Heart left ventricle (tissue), 16 donors: ENCODE data around the gene SLC8A3. TPM values are rescaled to one million over a fixed set of nuclear protein-coding genes. Genes with fewer than 3 reads are reported as not detected.
A peak's percentile ranks its signal among the peaks of the same experiment; 100 is the strongest.

Experiments used
- ATAC-seq, 4 donors: fragments of 200-7000 bp; cut with Tn5 transposase; one replicate each; pipeline ENCODE4 v1.9.1; 2020 to 2022; ENCODE audit warnings: moderate library complexity in 4 of 4, mild to moderate bottlenecking in 3 of 4, moderate number of reproducible peaks in 1 of 4
- DNase-seq, 5 donors: peaks; one replicate each; pipeline ENCODE4 v3.0.0-alpha.2; 2020
- H3K27ac ChIP-seq, 12 donors: fragments of 200-600 bp; sonication (generic) in 4 of 12; one replicate each; pipeline versions ENCODE4 v1.5.0 to v1.8.0; 2016 to 2022; ENCODE audit warnings: mild to moderate bottlenecking in 2 of 12
- H3K27me3 ChIP-seq, 9 donors: fragments of 200-600 bp; sonication (generic) in 2 of 9; one replicate each; pipeline versions ENCODE4 v1.5.1 to v1.8.0; 2016 to 2022; ENCODE audit warnings: mild to moderate bottlenecking in 3 of 9
- H3K36me3 ChIP-seq, 9 donors: fragments of 200-600 bp; sonication (generic) in 2 of 9; one replicate each; pipeline versions ENCODE4 v1.5.0 to v1.8.0; 2018 to 2022; ENCODE audit warnings: mild to moderate bottlenecking in 2 of 9
- H3K4me1 ChIP-seq, 12 donors: fragments of 200-600 bp; sonication (generic) in 4 of 12; one replicate each; pipeline versions ENCODE4 v1.5.0 to v1.8.0; 2016 to 2022; ENCODE audit warnings: mild to moderate bottlenecking in 3 of 12
- H3K4me3 ChIP-seq, 12 donors: fragments of 200-600 bp; sonication (generic) in 4 of 12; one replicate each; pipeline versions ENCODE4 v1.5.0 to v1.8.0; 2017 to 2022; ENCODE audit warnings: mild to moderate bottlenecking in 9 of 12, moderate library complexity in 4 of 12
- H3K9me3 ChIP-seq, 12 donors: fragments of 200-600 bp; sonication (generic) in 4 of 12; one replicate each; pipeline versions ENCODE4 v1.5.0 to v1.8.0; 2016 to 2022; ENCODE audit warnings: mild to moderate bottlenecking in 1 of 12
- POLR2A ChIP-seq, 2 donors: fragments of 450-650 bp; IDR thresholded peaks; one replicate each; pipeline ENCODE4 v1.6.1; 2017; ENCODE audit warnings: antibody characterized with exemption in 2 of 2, mild to moderate bottlenecking in 2 of 2, moderate library complexity in 2 of 2
- WGBS, 4 donors: extraction: QIAGEN DNeasy Blood & Tissue Kit in 2 of 4; methylation state at CpG; one replicate each; pipeline versions ENCODE4 v1.1.5 to v1.1.7; 2013 to 2018; 5-methylcytosine and 5-hydroxymethylcytosine counted together
- intact Hi-C, 10 donors: fragments of 100-400 bp; cut with DNase I; formaldehyde crosslinking; loops; one replicate each; pipeline versions ENCODE4 v1.11.1 to v1.14.2; 2022
- polyA plus RNA-seq, 2 donors: library from polyadenylated mRNA; stranded (reverse); fragments of 200-250 nt; gene quantifications; one replicate each; pipeline ENCODE4 v1.2.3, GENCODE V29; 2013
- total RNA-seq, 9 donors: library from RNA; depleted of rRNA in 2 of 9; stranded (reverse); fragments of >200 nt in 2 of 9; fragmentation: NEBNext Ultra II Directional in 3 of 9; extraction: Animal tissue kit (Norgen Biotek cat#: 25700) in 3 of 9; gene quantifications; one replicate each; pipeline versions ENCODE4 v1.1.0 to v1.2.4, GENCODE V29; 2016 to 2023
- TF ChIP-seq, protein P1 (sequence below), 12 donors: fragments of 200-600 bp; sonication (generic) in 4 of 12; IDR thresholded peaks; one replicate each; pipeline versions ENCODE4 v1.5.0 to v1.8.0; 2018 to 2022; ENCODE audit warnings: antibody characterized with exemption in 12 of 12, mild to moderate bottlenecking in 5 of 12
- donor health status: ischemic (EF 13 %, LVEDD 7.1; RV severe dilation, severe dysfunction).
- donor health status: healthy with polysubstance abuse.
- donor health status: DM: no; HTN: yes; CAD: no.
- donor health status: DM: no; HTN: no; CAD: no.
- donor health status: ischemic (EF 25% LVEDD 6.9; RV normal size, moderate dysfunction).
- donor health status: ischemic (EF 25% LVEDD 5.7; RV mildly dilated, moderate dysfunction).
- donor health status: healthy.
- donor health status: DM: yes; HTN: yes; CAD: no.
- donor health status: ischemic (EF 35%, LVEDD 5.7; RV mildly dilated, moderate dysfunction).
- donor health status: nonischemic (EF 11% LVEDD 7.7; RV severe dilation, severe dysfunction).
- donor health status: DM: yes; HTN: yes; CAD: no.
- donor health status: PGD.
- donor health status: ischemic (EF 29% LVEDD 5.4; RV normal size, mild dysfunction).
- donor health status: nonischemic (EF 23%, LVEDD 6.1; RV moderate dilation, normal function).

Gene SLC8A3
- total and polyA plus RNA-seq, 11 donors: 0.03 to 0.23 (median 0.11) TPM; not detected in 6

GRCh38 chr14:70077720-70078119, 111.0 kb downstream of the SLC8A3 start:
- peaks cover 0 to 62% (median 6%) of the 10 kb centered on the region in 9 donors for H3K27me3 ChIP-seq

DNA sequence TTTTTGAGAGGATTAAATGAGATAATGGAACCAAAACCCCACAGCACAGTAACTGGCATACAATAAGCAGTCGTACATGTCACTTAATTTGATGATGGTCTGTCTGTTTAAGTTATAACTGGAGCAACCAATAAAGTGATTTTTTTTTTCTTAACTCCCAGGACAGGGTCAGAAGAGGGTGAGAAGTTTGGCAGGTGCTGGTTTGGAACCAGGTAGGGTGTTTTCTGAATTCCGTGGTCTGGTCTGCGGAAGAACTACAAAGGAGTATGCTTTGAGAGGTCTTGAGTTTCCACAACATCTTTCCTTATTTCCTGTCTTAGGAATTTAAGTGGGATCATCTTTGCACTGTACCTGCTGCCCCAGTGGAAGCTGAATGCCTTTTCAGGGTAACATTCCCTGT, 111.7 kb downstream of the SLC8A3 start:
- Histone ChIP-seq H3K4me1 (no peaks in the 10 kb centered on the region), H3K27ac (no peak overlapping the region), H3K36me3 (no peaks in the 10 kb centered on the region), H3K27me3 (peaks cover 0 to 57% (median 6%) of the 10 kb centered on the region in 9 donors), H3K4me3 (no peak overlapping the region), H3K9me3 (no peaks in the 10 kb centered on the region)
- TF ChIP-seq, protein P1, sequence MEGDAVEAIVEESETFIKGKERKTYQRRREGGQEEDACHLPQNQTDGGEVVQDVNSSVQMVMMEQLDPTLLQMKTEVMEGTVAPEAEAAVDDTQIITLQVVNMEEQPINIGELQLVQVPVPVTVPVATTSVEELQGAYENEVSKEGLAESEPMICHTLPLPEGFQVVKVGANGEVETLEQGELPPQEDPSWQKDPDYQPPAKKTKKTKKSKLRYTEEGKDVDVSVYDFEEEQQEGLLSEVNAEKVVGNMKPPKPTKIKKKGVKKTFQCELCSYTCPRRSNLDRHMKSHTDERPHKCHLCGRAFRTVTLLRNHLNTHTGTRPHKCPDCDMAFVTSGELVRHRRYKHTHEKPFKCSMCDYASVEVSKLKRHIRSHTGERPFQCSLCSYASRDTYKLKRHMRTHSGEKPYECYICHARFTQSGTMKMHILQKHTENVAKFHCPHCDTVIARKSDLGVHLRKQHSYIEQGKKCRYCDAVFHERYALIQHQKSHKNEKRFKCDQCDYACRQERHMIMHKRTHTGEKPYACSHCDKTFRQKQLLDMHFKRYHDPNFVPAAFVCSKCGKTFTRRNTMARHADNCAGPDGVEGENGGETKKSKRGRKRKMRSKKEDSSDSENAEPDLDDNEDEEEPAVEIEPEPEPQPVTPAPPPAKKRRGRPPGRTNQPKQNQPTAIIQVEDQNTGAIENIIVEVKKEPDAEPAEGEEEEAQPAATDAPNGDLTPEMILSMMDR (IDR thresholded peaks at IDR 0.05): no peak
- no peak for TF ChIP-seq POLR2A (IDR thresholded peaks at IDR 0.05)
- ATAC-seq: no peak
- DNase-seq: no peak
- WGBS, 4 donors: 73 to 87% (median 82%) methylated on average over 3 of the region's 3 CpGs
- intact Hi-C loops: no loop called here

More at GRCh38 chr14:70077720-70078119, 111.0 kb downstream of the SLC8A3 start:
- H3K36me3 ChIP-seq: no peaks in the 10 kb centered on the region
- H3K27ac ChIP-seq: no peak overlapping the region
- no peak overlapping the region for H3K4me3 ChIP-seq
- no peak for DNase-seq
- H3K4me1 ChIP-seq: no peaks in the 10 kb centered on the region
- no peak for ATAC-seq
- TF ChIP-seq, protein P1 (IDR thresholded peaks at IDR 0.05): no peak
- TF ChIP-seq POLR2A (IDR thresholded peaks at IDR 0.05): no peak
- no peaks in the 10 kb centered on the region for H3K9me3 ChIP-seq
- WGBS, 4 donors: 35 to 48% (median 39%) methylated on average over 2 of the region's 2 CpGs
- intact Hi-C loops: no loop called here

- no peak overlapping the region for H3K4me3 ChIP-seq
- 41 to 50% (median 46%) methylated on average over 3 of the region's 3 CpGs for WGBS, 4 donors
- no peaks in the 10 kb centered on the region for H3K36me3 ChIP-seq
- peaks cover 0 to 48% (median 6%) of the 10 kb centered on the region in 9 donors for H3K27me3 ChIP-seq
- H3K27ac ChIP-seq: no peak overlapping the region
- ATAC-seq (peak in 1 of 4 donors; percentile 58), DNase-seq (peak in 4 of 5 donors; percentile 14 to 63 (median 32))
- no peak for TF ChIP-seq POLR2A (IDR thresholded peaks at IDR 0.05)
- TF ChIP-seq, protein P1 (IDR thresholded peaks at IDR 0.05): peak; percentile 31 to 73 (median 50)
- no peaks in the 10 kb centered on the region for H3K9me3 ChIP-seq
- intact Hi-C loops: no loop called here
- no peaks in the 10 kb centered on the region for H3K4me1 ChIP-seq
These were observed 114.7 kb downstream of the SLC8A3 start for GRCh38 chr14:70073924-70074566.

DNA sequence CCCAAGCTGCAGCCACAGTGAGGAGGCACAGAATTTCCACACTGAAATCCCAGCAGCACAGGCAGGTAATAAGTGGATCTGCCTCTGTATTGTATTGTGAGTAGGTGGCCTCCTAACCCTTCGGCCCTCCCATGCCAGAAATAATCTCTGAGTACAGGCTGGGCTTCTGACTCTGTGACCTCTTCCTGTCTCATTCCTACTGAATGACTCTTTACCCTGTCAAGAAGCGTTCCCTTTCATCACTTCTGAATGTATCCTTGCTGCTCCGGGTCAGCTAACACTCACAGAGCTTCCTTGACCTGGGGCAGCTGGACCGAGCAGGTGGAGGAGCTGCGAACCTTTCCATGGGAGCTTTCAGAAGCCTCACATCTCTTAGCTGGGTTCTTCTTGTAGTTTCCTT, 119.6 kb downstream of the SLC8A3 start:
- ATAC-seq (no peak), DNase-seq (no peak)
- no peaks in the 10 kb centered on the region for H3K4me1 ChIP-seq
- H3K4me3 ChIP-seq: no peak overlapping the region
- H3K27ac ChIP-seq: no peak overlapping the region
- 29 to 33% (median 30%) methylated on average over 5 of the region's 5 CpGs for WGBS, 4 donors
- intact Hi-C loops: no loop called here
- H3K9me3 ChIP-seq: no peaks in the 10 kb centered on the region
- TF ChIP-seq POLR2A (IDR thresholded peaks at IDR 0.05): no peak
- TF ChIP-seq, protein P1 (IDR thresholded peaks at IDR 0.05): no peak
- H3K36me3 ChIP-seq: no peaks in the 10 kb centered on the region
- H3K27me3 ChIP-seq: peaks cover 0 to 34% (median 0%) of the 10 kb centered on the region in 9 donors
